Occipital lobe (tissue), 2 donors: ENCODE data around the gene CXCL13. TPM values are rescaled to one million over a fixed set of nuclear protein-coding genes. Genes with fewer than 3 reads are reported as not detected.
A peak's percentile ranks its signal among the peaks of the same experiment; 100 is the strongest.
"Not testable (repeated sequence)": the region's sequence is repeated elsewhere in the genome, so short reads cannot be mapped to it uniquely, and the experiment has no call there.

Source experiments
- DNase-seq: peaks from one replicate; lab custom pipeline; 2025; lab: John Stamatoyannopoulos, UW
- total RNA-seq: library from RNA; depleted of rRNA; stranded (reverse); fragments of >200 nt; gene quantifications from one replicate; pipeline ENCODE4 v1.2.3, GENCODE V29; 2014

CXCL13 gene
- total RNA-seq, 1 donor from 2014 or later = not detected

DNA sequence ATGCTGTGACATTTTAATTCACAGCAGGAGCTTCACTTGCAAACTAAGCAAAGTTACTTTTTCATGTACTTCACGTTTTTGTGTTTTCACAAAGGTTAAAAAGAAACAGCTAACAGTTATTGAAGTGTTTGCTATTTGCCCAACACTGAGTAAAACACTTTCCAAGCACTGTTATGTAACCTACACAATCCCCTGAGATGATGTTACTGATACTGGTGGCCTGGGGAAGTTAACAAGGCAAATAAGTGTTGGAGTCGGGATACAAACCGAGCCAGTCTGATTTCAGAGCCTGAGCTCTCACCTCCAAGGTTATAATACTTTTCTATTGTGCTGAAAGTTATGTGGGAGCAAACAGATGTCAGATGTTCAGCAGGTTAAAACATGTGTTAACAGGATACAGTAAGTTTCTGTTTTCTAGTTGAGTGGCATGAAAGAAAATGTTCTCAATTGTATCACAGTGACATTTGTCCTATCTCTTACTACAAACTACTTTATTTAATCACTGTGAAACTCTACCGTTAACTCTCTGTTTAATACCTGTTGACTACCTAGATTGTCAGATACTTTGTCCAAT is 3.9 kb upstream of the CXCL13 start:
- DNase-seq = no peak

DNA sequence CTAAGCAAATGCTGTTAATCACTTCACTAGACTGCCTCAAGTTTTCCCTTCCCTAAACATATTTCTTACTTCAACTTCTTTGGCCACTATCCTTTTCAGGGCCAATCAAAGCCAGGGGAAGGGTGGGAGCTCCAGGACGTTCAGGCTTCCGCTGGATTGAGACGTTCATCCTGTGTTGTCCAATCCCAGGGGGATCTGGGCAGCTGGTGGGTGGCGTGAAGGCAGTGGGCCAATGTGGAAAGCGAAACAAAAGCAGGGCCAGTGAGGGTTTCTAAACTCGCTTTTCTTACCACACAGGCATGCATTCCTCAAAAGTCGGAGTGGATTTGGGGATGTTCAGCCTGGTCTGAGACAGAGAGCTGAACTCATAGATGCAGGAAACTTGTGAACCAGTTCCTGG is 7.6 kb downstream of the CXCL13 start:
- no peak for DNase-seq

DNA sequence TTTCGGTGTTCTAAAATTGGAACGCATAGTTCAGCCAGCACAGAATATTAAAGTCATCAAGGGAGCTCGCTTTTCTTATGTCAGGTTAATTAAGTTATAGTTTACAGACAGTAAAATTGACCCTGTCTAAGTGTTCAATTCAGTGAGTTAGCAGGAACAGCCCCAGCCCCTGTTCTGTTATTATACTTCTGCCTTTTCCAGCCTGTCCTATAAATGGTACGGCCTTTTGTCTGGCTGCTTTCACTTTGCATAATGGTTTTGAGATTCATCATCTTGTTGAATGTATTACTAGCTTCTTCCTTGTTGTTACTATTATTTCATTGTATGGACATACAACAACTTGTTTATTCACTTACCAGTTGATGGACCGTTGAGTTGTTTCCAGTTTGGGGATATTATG is 9.5 kb downstream of the CXCL13 start:
- no peak for DNase-seq

DNA sequence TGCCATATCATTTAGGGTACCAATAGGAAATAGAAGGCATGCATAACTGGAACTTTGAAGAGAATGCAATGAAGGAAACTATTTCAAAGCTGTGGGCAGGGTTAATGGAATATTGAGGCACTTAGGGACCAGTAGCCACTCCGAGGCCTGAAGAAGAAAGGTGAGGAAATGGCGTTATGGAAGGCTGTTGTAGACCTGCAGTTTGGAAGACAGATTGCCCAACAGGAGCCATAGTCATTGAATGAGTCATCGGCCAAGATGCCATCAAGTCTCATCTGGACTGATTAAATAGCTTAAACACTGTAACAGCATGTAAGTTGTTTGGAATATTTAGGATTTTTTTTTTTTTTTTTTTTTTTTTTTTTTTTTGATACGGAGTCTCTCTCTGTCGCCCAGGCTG is 11.6 kb downstream of the CXCL13 start:
- no peak for DNase-seq

DNA sequence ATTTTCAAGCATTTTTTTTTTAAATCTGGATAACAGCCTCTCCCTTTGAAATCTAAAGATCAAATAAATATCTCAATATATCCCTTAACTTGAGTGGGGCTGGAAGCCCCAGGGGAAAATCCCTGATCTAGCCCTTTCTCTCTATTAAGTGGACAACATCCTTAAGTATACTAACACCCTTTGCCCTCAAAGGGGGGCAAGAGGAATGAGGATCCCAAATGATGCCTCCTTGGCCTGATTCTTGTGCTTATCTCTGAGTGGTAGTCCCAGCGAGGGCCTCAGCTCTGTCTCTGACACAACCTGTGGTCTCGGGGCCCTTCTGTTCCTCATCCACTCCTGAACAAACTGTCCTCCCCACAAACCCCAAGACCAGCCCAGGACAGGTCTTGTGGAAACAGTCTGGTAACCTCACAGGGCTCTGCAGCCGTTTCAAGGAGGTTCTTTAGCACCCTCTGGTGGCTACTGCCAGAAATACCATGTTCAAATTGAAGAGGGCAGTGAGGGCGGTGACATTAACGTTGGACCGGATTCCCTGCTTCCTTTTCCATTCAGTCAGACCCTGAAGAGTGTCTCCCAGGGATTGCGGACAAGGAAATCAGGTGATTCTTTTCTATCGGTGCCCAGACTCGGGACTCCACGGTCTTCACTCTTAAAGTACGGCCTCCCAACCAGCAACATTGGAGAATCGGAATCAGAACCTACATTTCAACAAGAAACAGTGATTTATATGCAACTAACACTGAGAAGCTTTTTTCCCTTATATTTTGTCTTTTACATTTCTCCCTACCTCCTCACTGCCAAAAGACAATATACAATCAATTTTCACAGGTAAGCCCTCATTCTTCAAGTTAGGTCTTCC is 13.0 kb downstream of the CXCL13 start:
- DNase-seq = peak; percentile 29

DNA sequence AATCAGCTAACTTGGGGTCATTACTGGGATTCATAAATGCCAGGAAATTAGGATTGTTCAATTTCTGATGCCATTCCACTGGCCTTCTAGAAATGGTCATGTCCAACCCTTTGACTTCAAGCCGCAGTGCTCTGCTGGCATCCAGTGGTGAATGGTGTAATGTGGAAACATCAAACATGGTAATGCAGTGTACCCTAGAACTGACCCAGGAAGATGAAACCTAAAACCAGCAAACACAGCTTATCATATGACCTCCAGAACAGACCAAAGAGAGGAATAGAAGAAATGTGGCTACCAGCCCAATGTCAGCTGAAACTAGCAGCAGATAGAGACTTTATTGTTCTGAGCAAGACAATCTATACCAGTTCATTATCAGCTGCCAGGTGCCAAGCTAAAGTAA is 13.8 kb downstream of the CXCL13 start:
- no peak for DNase-seq

DNA sequence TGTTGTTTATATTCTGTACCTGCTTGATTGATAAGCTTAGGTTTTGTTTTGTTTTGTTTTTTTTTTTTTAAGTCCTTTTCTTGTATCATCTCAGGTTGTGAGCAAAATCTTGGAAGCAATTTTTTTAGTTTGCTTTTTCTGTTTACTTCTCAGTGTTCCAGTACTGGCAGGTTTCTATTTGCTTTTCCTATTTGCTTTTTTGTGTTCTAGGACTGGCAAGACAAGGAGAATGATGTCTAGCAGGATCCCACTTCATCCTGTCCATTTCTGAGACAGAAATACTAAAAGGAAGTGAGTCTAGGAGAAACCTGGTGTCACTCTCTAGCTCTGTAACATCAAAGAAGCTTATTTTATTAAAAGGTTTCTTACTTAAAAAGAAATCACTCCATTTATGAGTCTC is 15.6 kb downstream of the CXCL13 start:
- DNase-seq = no peak

DNA sequence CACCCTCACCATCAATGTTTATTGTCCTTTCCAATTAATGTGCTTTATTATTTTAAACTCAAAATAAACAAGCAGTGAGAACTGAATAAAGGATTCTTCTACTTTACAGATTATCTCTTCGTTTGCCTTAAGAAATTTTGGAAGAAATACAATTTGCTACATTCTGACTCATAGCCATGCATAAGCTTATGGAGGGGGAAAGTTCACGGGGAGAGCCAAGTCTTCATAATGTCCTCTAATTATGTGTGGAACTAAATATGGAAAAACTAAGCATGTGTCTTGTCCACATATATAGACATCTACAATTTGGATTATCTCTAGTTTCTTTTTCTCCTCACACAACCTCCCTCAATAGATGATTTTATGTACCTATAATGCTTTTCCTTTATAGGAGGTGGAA is 17.5 kb downstream of the CXCL13 start:
- DNase-seq = no peak

DNA sequence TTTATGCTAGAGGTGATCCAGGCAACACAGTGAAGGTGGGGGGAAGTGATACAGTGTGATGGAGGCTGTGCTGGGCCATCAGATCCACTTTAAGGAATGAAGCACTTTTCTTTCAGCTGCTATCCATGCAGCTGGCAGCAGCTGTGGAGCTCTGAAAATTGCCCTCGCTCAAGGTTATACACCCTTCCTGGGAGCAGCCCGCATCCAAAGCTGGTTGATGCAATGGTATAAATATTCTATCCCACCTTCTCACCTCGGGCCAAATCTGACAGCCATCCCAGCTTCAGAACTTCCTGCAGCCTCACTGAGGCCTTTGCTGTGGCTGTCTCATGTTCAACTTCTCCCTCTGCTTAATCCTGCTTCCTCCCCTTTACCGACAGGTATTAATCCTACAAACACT is 18.6 kb downstream of the CXCL13 start:
- no peak for DNase-seq

DNA sequence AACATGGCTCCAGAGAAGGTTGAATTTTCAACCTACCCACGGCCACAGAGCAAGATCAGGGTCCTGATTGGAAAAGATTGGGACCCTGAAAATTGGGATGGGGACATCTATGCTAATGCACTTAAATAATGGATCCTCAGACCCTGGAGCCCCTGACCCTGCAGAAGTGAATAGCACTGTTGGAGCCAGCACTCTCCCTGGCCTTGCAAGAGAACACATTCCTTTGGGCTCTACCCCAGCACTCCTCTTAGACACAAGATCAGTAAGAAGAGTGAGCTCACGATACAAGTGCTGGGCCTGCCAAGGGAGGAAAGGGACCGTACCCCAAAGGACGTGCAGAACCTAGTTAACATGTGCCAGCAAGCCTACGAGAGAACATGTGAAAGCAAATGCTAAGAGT is 19.9 kb downstream of the CXCL13 start:
- DNase-seq = no peak

DNA sequence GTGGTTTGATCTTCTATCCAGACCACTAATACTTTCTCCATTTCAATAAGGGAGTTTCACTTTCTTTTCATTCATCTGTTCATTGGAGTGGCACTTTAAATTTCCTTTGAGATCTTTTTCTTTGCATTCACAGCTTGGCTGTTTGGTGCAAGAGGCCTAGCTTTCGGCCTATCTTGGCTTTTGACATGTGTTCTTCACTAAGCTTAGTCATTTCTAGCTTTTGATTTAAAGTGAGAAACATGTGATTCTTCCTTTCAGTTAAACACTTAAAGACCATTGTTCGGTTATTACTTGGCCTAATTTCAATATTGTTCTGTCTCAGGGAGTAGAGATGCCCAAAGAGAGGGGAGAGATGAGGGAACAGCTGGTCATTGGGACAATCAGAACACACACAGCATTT is 24.3 kb downstream of the CXCL13 start:
- no peak for DNase-seq

DNA sequence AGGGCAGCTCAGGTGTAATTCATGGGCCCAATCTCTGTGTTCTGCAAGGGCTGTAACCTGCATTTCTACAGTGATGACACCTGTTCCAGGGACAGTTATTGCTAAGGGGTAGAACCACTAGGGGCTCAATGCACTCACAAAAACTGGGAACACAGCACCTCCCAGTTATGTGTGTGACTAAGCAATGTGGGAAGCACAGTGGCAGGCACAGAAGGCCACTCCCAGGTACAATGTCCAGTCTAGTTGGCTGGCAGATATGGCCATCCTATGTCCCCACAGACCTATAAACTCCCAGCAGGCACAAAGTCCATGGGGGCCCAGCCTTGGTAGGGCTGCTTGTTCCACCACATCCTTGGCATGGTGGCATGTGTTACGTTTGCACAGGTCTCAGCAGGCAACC is 25.7 kb downstream of the CXCL13 start:
- no peak for DNase-seq

DNA sequence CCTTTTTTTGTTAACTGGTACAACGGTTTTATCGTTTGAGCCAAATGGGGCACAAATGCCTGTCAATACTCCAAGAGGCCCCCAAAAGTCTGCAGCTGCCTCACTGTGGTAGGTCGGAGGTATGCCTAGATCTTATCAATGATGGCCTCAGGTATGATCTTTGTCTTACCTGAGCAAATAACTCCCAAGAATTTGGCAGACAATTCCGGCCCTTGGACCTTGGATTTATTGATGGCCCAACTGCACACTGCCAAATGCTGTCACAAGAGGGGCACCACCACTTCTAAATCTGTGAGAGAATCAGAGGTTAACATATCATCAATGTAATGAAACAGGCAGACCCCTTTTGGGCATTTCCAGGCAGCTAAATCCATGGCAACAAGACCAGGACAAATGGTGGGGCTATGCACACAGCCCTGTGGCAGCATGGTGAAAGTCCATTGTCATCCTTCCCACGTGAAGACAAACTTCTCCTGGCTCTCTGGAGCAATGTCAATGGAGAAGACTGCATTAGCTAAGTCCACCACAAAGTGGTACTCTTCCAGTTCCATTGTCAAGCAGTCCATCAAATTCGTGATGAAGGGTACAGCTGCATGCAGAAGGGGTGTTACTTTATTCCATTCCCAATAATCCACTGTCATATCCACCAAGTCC is 28.6 kb downstream of the CXCL13 start:
- DNase-seq = no peak

DNA sequence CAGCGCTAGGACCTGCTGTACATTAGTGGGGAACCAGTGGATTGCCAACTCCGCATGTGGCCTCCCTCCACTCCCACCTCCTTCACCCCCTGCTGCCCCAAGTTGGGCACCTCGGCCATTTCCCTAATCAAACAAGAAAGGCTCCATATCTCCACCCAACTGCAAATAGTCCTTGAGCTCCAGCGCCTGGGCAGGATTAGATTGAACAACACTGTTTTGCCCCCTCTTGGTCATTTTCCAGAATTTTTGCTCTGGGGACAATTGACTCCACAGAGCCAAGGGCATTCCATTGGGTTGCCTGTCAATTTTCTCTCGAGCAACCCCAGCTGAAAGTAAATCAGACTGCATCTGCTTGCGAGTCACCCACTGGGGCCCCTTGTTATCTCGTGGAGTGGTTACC is 29.6 kb downstream of the CXCL13 start:
- no peak for DNase-seq

DNA sequence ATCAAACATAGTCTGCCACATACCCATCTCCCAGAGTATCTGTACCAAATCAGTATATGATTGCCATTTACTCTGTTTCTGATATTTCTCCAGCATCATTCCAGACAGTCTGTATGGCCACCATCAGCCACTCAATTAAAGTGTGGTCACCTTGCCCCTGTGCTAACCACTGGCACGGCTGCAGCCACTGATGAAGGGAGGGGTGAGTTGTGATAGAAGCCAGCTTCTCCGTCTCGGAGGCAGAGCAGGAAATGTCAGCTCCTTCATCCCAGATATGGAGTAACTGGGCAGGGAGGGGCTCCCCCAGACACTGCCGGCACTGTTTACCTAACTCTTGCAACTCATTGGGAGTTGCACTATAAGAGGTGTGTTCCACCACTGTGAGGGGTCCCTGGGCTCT is 30.3 kb downstream of the CXCL13 start:
- DNase-seq = no peak

DNA sequence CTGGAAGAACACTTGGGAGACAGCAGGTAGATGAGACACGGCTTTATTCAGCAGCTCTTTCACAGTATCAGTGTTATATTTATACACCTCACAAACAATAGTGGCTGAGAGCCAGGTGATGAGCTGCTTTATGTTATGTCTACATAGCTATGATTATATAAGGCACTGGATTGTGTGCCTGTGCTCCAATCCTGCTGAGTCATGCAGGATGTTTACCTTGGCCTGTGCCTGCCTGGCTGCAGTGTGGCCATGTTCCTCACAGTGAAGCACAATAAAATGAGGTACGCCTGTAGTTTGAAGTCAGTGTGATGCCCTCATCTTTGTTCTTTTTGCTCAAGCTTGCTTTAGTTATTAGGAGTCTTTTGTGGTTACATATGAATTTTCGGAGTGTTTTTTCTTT is 31.3 kb downstream of the CXCL13 start:
- no peak for DNase-seq

DNA sequence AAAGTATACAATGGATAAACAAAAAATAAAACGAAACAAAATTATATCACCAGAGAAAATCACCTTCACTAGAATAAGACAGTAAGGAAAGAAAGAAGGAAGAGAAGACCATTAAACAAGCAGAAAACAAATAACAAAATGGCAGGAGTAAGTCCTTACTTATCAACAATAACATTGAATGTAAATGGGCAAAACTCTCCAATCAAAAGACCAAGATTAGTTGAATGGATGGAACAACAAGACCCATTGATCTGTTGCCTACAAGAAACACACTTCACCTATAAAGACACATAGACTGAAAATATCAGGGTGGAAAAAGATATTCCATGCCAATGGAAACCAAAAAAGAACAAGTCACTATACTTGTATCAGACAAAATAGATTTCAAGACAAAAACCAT is 38.4 kb downstream of the CXCL13 start:
- not testable (repeated sequence) for DNase-seq

DNA sequence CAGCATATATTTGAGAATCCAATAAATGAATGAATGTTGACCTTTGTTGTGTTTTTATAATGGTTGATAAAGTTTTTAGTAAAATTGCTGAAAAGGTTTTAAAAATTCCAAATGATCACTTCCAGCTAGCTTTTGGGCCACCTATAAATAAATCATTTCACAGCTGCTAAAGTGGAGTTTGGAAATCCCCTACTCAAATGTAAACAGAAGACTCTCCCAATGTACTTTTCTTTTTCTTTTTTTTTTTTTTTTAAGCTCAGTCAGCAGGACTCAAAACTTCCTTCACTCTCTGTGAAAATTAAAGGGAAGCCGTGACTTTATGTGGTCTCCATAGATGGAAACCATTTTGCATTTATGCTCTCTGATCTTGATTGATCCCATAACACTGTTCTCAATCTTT is 45.2 kb downstream of the CXCL13 start:
- DNase-seq = no peak

DNA sequence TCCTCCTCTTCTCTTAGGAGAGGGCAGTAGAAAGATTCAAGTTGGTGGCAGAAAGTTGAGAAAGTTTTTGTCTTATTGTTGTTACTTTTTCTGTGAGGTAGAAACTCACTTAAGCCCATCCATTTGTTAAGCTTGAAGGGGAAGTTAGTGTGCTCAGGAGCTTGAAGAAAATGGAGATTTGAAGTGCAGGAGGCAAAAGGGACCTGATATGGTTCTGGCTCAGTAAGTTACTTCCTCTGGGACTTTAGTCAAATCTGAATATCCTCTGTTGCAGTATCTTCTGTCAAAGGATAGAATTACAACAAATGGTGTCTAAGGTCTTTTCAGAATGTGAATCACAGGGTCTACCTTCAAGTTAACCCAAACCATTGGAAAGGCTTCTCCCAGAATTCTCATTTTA is 46.2 kb downstream of the CXCL13 start:
- DNase-seq = no peak

DNA sequence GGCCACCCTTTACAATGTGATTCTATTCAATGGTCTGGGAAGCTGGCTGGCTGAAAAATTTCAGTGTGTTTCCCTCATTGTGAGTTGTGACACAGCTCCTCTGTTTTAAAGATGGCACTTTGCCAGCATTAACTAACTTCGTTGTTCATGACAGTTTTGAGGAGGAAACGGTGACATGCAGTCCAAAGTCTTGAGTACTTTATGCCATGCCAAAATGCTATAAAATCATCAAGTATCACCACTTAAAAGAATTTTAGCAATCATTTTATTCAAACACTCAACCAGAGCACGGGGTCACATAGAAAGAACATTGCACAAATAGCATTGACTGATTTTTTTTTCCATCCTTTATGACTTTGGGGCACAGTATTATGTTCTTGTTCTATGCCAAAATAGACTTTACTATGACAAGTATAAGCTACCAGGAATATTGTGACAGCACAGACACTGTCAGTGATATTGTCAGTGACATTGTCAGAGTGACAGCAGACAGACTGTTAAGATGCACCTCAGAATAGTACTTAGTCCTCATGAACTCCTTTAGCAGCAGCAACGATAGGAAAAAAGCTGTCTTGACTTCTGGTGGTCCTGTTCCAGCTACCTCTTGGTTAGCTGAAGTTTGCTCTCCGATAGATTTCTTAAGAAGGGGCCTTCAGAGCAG is 46.7 kb downstream of the CXCL13 start:
- DNase-seq = no peak

DNA sequence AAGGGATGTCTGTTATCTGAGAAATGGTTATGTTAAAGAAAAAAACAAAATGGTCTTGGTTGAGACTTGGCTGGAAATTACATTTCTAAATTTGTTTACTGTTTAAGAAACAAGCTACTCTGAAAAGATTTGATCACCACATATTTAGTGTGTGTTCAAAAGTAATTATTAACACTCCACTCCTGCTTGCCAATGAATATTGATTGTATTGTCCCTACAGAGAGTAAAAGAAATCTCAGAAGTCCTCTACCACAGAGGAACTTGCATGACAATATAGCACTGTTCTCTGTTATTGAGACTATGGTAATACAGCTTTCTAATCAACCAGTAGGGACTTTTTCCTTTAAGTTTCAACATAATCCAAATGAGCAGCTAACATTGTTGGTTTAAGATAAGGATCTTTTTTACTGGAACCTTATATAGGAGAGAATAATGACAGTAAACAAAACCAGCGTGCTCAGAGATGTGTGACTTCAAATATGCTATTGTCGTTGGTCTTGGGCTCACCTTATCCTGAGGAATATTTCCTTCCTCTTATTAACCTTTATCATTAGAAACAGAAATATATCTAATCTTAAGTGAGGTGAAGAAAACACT is 47.6 kb downstream of the CXCL13 start:
- DNase-seq = no peak

DNA sequence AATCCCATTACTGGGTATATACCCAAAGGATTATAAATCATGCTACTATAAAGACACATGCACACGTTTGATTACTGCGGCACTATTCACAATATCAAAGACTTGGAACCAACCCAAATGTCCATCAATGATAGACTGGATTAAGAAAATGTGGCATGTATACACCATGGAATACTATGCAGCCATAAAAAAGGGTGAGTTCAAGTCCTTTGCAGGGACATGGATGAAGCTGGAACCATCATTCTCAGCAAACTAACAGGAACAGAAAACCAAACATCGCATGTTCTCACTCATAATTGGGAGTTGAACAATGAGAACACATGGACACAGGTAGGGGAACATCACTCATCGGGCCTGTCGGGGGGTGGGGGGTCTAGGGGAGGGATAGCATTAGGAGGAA is 54.7 kb downstream of the CXCL13 start:
- not testable (repeated sequence) for DNase-seq
